Upper lobe of left lung (tissue), 4 donors: ENCODE results near the gene A2ML1.

ENCODE experiments used
- CTCF ChIP-seq, 6 experiments: fragments of 450-650 bp in 4 of 6; fragments of 200-600 bp in 2 of 6; sonication (generic) in 2 of 6; IDR thresholded peaks; one replicate each; pipeline ENCODE4 v1.5.1; 2016 to 2019; ENCODE audit warnings: antibody characterized with exemption in 6 of 6
- EP300 ChIP-seq, 4 donors: sonication (generic); formaldehyde crosslinking; IDR thresholded peaks; one replicate each; pipeline ENCODE4 v1.5.1; 2017; ENCODE audit warnings: antibody characterized with exemption in 4 of 4, control low read depth in 2 of 4
- POLR2A ChIP-seq, 4 donors: fragments of 450-650 bp; IDR thresholded peaks; one replicate each; pipeline ENCODE4 v1.5.1; 2016 to 2017; ENCODE audit warnings: antibody characterized with exemption in 4 of 4, mild to moderate bottlenecking in 2 of 4
- POLR2AphosphoS5 ChIP-seq, 2 donors: sonication (generic); formaldehyde crosslinking; IDR thresholded peaks; one replicate each; pipeline ENCODE4 v1.5.1; 2017; ENCODE audit warnings: antibody characterized with exemption in 2 of 2

GRCh38 chr12:8867786-8868185, 45.4 kb downstream of the A2ML1 start:
- TF ChIP-seq CTCF (IDR thresholded peaks at IDR 0.05) (no peak), POLR2AphosphoS5 (IDR thresholded peaks at IDR 0.05) (no peak), EP300 (IDR thresholded peaks at IDR 0.05) (no peak), POLR2A (IDR thresholded peaks at IDR 0.05) (no peak)
